Esophagus squamous epithelium (tissue), 4 donors: ENCODE measurements around the gene UPF1.

Source experiments
- CTCF ChIP-seq, 6 experiments: fragments of 450-650 bp in 4 of 6; fragments of 200-600 bp in 2 of 6; sonication (generic) in 2 of 6; IDR thresholded peaks; one replicate each; pipeline ENCODE4 v1.5.1; 2016 to 2019; ENCODE audit warnings: antibody characterized with exemption in 6 of 6, mild to moderate bottlenecking in 4 of 6, moderate library complexity in 4 of 6
- POLR2A ChIP-seq, 4 donors: fragments of 450-650 bp; IDR thresholded peaks; one replicate each; pipeline ENCODE4 v1.6.1; 2017; ENCODE audit warnings: antibody characterized with exemption in 4 of 4, mild to moderate bottlenecking in 4 of 4, moderate library complexity in 3 of 4

DNA sequence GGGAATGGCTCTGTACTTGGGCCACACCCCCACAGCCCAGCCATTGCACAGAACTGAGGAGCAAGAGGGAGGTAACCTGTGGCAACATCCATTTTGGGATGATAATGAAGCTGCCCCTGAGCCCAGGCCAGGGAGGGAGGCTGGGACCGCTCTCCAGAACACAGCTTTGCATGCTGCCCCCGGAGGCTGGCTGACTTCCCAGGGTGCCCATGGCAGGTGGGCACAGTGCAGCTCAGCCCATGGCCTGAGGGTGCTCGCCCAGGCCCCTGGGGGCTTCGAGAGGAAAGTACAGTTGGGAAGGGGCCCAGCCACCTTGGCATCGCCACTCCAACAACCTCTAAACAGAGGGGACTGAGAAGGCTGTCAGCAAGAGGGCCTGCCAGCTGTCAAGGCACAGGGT lies 81.7 kb downstream of the UPF1 start:
- TF ChIP-seq CTCF (IDR thresholded peaks at IDR 0.05), result no peak
- TF ChIP-seq POLR2A (IDR thresholded peaks at IDR 0.05), result no peak
